HFFc6 (cell line): Measurements from ENCODE around the gene SLC35B4. TPM values are rescaled to one million over a fixed set of nuclear protein-coding genes. Genes with fewer than 3 reads are reported as not detected.

Experiments
- DNase-seq: peaks from one replicate; pipeline ENCODE4 v3.0.0-alpha.2; 2018
- H3K27ac Mint-ChIP-seq: 2 replicates; pipeline ENCODE4 v1.8.0; 2020; ENCODE audit warnings: mild to moderate bottlenecking, mixed read lengths
- H3K27me3 Mint-ChIP-seq: 2 replicates; pipeline ENCODE4 v1.8.0; 2021; ENCODE audit warnings: mild to moderate bottlenecking, moderate library complexity, mixed read lengths; ENCODE audit not compliant: insufficient read depth
- H3K36me3 Mint-ChIP-seq: 2 replicates; pipeline ENCODE4 v1.8.0; 2021; ENCODE audit warnings: low read depth, mixed read lengths
- H3K4me1 Mint-ChIP-seq: 2 replicates; pipeline ENCODE4 v1.8.0; 2020; ENCODE audit warnings: low read depth, mixed read lengths
- H3K4me3 Mint-ChIP-seq: 2 replicates; pipeline ENCODE4 v1.8.0; 2020; ENCODE audit warnings: mild to moderate bottlenecking, moderate library complexity, mixed read lengths
- H3K9me3 Mint-ChIP-seq: 2 replicates; pipeline ENCODE4 v1.8.0; 2020; ENCODE audit warnings: mild to moderate bottlenecking, mixed read lengths
- CTCF ChIP-seq: fragments of 200-600 bp; sonication (generic); IDR thresholded peaks from 2 replicates; pipeline ENCODE4 v1.5.0; 2021; ENCODE audit warnings: antibody characterized with exemption, mild to moderate bottlenecking
- total RNA-seq, 6 experiments: library from RNA; stranded (reverse); fragmentation: NEBNext Ultra II Directional; extraction: Animal tissue kit (Norgen Biotek cat#: 25700); gene quantifications; 2 replicates in 1 of 6; 3 replicates in 5 of 6; pipeline ENCODE4 v1.2.3, GENCODE V29; 2021

Gene SLC35B4
- total RNA-seq, 6 experiments from 2014 or later = 21.0 to 32.3 (median 29.4) TPM

GRCh38 chr7:134339475-134339874 lies 22.7 kb upstream of the SLC35B4 start:
- Mint-ChIP-seq H3K4me3 (no peak overlapping the region), H3K27me3 (peaks cover 34% of the 10 kb centered on the region), H3K36me3 (peaks cover 3% of the 10 kb centered on the region; the same call in 1 of the 2 replicates), H3K27ac (no peak overlapping the region), H3K9me3 (peaks cover 5% of the 10 kb centered on the region), H3K4me1 (no peaks in the 10 kb centered on the region; the same call in 1 of the 2 replicates)
- no peak for TF ChIP-seq CTCF
- DNase-seq = no peak

DNA sequence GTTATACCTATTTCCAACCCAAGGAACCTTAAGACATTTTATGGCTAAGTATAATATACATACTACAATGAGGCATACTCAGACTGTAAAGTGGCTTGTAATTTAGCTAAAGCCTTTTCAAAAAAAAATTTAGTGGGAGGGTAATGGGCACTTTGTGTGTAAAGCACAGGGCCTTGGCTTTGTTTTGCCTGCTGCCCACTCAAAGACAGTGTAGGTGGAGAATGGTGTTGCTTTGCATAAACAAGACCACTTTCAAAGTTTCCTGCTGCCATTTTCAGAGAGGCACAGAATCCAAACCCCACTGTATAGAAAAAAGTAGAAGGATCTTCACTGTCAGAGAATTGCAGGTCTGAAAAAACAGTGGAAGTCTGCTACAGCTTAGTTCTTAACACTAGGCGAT lies 21.2 kb upstream of the SLC35B4 start:
- H3K27me3 Mint-ChIP-seq = peaks cover 34% of the 10 kb centered on the region
- no peaks in the 10 kb centered on the region for H3K4me1 Mint-ChIP-seq
- peaks cover 3% of the 10 kb centered on the region; the same call in 1 of the 2 replicates for H3K36me3 Mint-ChIP-seq
- H3K9me3 Mint-ChIP-seq = peaks cover 5% of the 10 kb centered on the region
- DNase-seq = no peak
- H3K4me3 Mint-ChIP-seq = no peak overlapping the region
- no peak overlapping the region for H3K27ac Mint-ChIP-seq
- no peak for TF ChIP-seq CTCF

GRCh38 chr7:134334408-134334807 lies 17.7 kb upstream of the SLC35B4 start:
- no peak overlapping the region for H3K4me3 Mint-ChIP-seq
- TF ChIP-seq CTCF = no peak
- no peak overlapping the region for H3K27ac Mint-ChIP-seq
- peaks cover 3% of the 10 kb centered on the region; the same call in 1 of the 2 replicates for H3K36me3 Mint-ChIP-seq
- DNase-seq = no peak
- peaks cover 38% of the 10 kb centered on the region for H3K27me3 Mint-ChIP-seq
- H3K4me1 Mint-ChIP-seq = no peaks in the 10 kb centered on the region
- H3K9me3 Mint-ChIP-seq = peaks cover 5% of the 10 kb centered on the region; the same call in 1 of the 2 replicates

- peaks cover 3% of the 10 kb centered on the region; the same call in 1 of the 2 replicates for H3K36me3 Mint-ChIP-seq
- no peak overlapping the region for H3K27ac Mint-ChIP-seq
- no peak for TF ChIP-seq CTCF
- peaks cover 5% of the 10 kb centered on the region; the same call in 1 of the 2 replicates for H3K9me3 Mint-ChIP-seq
- no peak for DNase-seq
- no peak overlapping the region for H3K4me3 Mint-ChIP-seq
- H3K27me3 Mint-ChIP-seq = peaks cover 36% of the 10 kb centered on the region
- no peaks in the 10 kb centered on the region for H3K4me1 Mint-ChIP-seq
Measured at GRCh38 chr7:134333943-134334342, 17.2 kb upstream of the SLC35B4 start.

DNA sequence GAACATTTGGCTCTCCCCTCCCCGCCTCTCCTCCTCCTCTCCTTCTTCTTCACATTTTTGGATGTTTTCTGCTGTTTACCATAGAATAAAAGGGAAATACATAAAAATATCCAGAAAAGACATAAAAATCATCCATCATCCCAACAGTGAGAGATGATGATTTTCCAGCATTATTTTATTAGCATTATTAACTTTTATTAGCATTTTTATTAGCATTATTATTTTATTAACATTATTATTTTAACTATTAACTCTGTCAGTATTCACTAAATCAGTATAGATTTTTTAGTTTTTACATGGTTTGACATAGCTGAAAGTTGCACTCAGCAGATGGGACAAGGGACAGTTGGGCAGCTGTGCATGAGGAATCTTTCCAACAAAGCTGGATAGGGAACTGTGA lies 16.2 kb upstream of the SLC35B4 start:
- Mint-ChIP-seq H3K27ac (no peak overlapping the region), H3K4me1 (no peaks in the 10 kb centered on the region), H3K4me3 (no peak overlapping the region), H3K36me3 (peaks cover 3% of the 10 kb centered on the region; the same call in 1 of the 2 replicates), H3K9me3 (peaks cover 5% of the 10 kb centered on the region; the same call in 1 of the 2 replicates), H3K27me3 (peaks cover 38% of the 10 kb centered on the region)
- no peak for DNase-seq
- no peak for TF ChIP-seq CTCF

GRCh38 chr7:134331393-134331792 lies 14.7 kb upstream of the SLC35B4 start:
- H3K36me3 Mint-ChIP-seq = peaks cover 3% of the 10 kb centered on the region; the same call in 1 of the 2 replicates
- no peak for DNase-seq
- H3K27me3 Mint-ChIP-seq = peaks cover 26% of the 10 kb centered on the region
- no peak for TF ChIP-seq CTCF
- no peak overlapping the region for H3K4me3 Mint-ChIP-seq
- H3K27ac Mint-ChIP-seq = no peak overlapping the region
- peaks cover 5% of the 10 kb centered on the region; the same call in 1 of the 2 replicates for H3K9me3 Mint-ChIP-seq
- no peaks in the 10 kb centered on the region for H3K4me1 Mint-ChIP-seq
